GM18867 (cell line): ENCODE results near the gene CFHR5.
"Not testable (repeated sequence)": the region's sequence is repeated elsewhere in the genome, so short reads cannot be mapped to it uniquely, and the experiment has no call there.

Experiments
- ATAC-seq: cut with Tn5 transposase; IDR thresholded peaks from one replicate; pipeline ENCODE4 v1.9.1; 2021; ENCODE audit warnings: mild to moderate bottlenecking, moderate library complexity; ENCODE audit not compliant: unreplicated experiment

CFHR5 gene

GRCh38 chr1:196977278-196977677, at the start of gene CFHR5:
TSS of gene CFHR5 (plus strand) at chr1:196977556. CDS start at chr1:196977665, 109 bp downstream.
- no peak for ATAC-seq

- ATAC-seq: not testable (repeated sequence)
These were observed 44.5 kb upstream of the CFHR5 start for GRCh38 chr1:196932853-196933252.

- no peak for ATAC-seq
These were observed 43.7 kb upstream of the CFHR5 start for GRCh38 chr1:196933531-196934189.

- not testable (repeated sequence) for ATAC-seq
These were observed 35.9 kb upstream of the CFHR5 start for GRCh38 chr1:196941474-196941873.

- not testable (repeated sequence) for ATAC-seq
These were observed 33.8 kb upstream of the CFHR5 start, which contains the start of gene CFHR2 for GRCh38 chr1:196943568-196943967. TSS of gene CFHR2 (plus strand) at chr1:196943738. CDS start at chr1:196943881, 143 bp downstream.

- ATAC-seq: peak; percentile 73
These were observed 25.5 kb upstream of the CFHR5 start for GRCh38 chr1:196951711-196952394.

- ATAC-seq: no peak
These were observed 22.6 kb upstream of the CFHR5 start for GRCh38 chr1:196954778-196955177.

GRCh38 chr1:196955926-196956325, 21.4 kb upstream of the CFHR5 start:
- ATAC-seq: no peak

- ATAC-seq: peak; percentile 86
These were observed 16.5 kb upstream of the CFHR5 start for GRCh38 chr1:196960854-196961253.

- no peak for ATAC-seq
These were observed 7.2 kb upstream of the CFHR5 start for GRCh38 chr1:196970182-196970581.

- no peak for ATAC-seq
These were observed 1.1 kb upstream of the CFHR5 start for GRCh38 chr1:196976278-196976677.

GRCh38 chr1:196980859-196981258, 3.5 kb downstream of the CFHR5 start:
- ATAC-seq: no peak

GRCh38 chr1:196982247-196982646, 4.9 kb downstream of the CFHR5 start:
- not testable (repeated sequence) for ATAC-seq

GRCh38 chr1:196991919-196992651, 14.7 kb downstream of the CFHR5 start:
- ATAC-seq: not testable (repeated sequence)

GRCh38 chr1:196993916-196994315, 16.6 kb downstream of the CFHR5 start:
- no peak for ATAC-seq

- ATAC-seq: no peak
These were observed 20.1 kb downstream of the CFHR5 start for GRCh38 chr1:196997423-196997822.

GRCh38 chr1:197001828-197002227, 24.5 kb downstream of the CFHR5 start:
- ATAC-seq: no peak

- ATAC-seq: no peak
These were observed 25.8 kb downstream of the CFHR5 start for GRCh38 chr1:197003132-197003531.

GRCh38 chr1:197008861-197009260, 31.5 kb downstream of the CFHR5 start:
- no peak for ATAC-seq

- no peak for ATAC-seq
These were observed 34.3 kb downstream of the CFHR5 start for GRCh38 chr1:197011614-197012013.

- ATAC-seq: no peak
These were observed 35.9 kb downstream of the CFHR5 start for GRCh38 chr1:197013234-197013633.

GRCh38 chr1:197016751-197017150, 39.4 kb downstream of the CFHR5 start:
- no peak for ATAC-seq
